SIG-M5 treated with dmso at 0.1 percent for 504 hours (cell line): ENCODE measurements around the gene SEPTIN5.

Experiments used
- DNase-seq: peaks from one replicate; lab custom pipeline; 2025; ENCODE audit not compliant: unreplicated experiment; lab: John Stamatoyannopoulos, UW

The SEPTIN5 gene

DNA sequence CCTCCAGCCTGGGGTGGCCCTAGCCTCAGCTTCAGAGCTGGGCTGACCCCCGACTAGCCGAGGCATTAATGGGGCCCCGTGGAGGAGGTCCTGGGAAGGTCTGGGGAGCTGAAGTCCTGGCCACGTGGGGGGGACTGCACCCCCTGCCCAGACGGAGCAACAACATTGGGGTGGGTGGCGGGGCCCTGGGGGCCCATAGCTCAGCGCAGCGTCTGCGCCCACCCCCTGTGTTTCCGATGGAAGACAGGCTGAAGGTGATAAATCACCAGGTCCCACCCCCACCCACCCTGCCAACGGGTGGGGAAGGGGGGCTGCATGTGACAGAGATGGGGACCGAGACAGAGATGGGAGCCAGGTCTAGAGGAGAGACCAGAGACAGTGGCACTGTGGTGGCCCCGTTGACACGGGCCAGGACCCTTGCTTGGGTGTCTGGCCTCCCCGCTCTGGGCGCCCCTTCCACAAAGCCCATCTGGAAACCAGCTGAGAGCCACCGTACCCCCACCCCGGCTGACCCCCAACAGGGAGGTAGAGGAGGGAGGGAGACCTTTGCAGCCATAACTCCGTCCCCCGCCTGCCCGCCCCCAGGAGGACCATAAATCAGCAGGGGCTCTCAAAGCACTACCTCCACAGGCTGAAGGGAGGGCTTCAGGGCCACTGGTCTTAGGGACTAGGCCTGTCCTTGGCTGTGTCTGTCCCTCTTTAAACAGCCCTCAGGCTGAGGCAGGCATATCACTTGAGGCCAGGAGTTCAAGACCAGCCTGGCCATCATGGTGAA is 17.2 kb downstream of the SEPTIN5 start:
- DNase-seq: no peak

DNA sequence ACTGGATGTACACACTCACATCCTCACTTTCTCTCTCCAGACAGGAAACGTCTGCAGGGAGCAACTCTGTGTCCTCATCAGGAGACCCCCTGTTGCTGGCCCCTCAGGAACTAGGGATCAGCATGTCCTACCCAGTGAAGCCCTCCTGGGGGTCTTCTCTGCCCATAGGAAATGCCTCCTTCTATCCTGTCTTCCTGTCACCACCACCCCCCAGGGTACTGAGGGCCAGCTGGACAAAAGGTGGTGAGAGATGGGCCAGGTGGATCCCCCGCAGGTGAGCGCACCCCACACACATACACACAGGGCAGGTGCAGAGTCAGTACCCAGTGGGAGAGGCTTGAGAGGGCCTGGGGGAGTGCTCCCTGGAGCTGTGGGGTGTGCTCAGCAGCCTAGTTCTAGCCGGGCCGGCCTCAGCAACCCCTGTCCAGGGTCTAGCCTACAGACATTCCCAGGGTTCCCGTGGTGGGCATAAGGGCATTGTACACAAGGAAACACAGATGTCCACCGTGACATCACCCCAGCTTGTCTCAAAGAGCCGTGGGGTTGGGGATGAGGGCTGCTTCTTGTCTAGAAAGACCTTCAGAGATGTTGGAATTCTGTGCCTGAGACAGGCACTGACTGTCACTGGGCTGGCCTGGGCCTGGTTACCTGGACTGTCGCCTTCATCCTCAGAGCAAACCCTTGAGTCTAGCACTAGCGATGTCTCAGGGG is 18.3 kb downstream of the SEPTIN5 start:
- DNase-seq: no peak

- no peak for DNase-seq
Measured at GRCh38 chr22:19733755-19734154, 19.5 kb downstream of the SEPTIN5 start.

DNA sequence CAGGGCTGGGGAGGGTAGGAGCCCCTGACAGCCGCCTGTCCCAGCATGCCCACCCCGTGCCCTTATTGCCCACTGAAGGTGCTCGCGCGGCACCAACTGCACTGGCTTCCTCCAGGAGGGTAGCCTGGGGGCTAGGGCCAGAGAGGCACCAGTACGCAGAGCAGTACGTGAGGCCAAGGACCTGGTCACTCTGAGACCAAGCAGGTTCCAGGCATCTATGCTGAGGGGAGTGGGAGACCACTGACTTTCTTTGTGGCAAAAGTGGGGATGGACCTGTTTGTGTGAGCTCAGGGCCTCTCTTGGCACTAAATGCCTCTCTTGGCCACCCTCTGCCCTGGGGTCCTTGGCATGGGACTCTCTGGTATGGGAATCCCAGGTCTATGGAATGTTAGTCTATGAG is 19.9 kb downstream of the SEPTIN5 start:
- no peak for DNase-seq

- no peak for DNase-seq
Measured at GRCh38 chr22:19734837-19735382, 20.6 kb downstream of the SEPTIN5 start.

GRCh38 chr22:19735665-19736510 is 21.6 kb downstream of the SEPTIN5 start:
- DNase-seq: no peak

DNA sequence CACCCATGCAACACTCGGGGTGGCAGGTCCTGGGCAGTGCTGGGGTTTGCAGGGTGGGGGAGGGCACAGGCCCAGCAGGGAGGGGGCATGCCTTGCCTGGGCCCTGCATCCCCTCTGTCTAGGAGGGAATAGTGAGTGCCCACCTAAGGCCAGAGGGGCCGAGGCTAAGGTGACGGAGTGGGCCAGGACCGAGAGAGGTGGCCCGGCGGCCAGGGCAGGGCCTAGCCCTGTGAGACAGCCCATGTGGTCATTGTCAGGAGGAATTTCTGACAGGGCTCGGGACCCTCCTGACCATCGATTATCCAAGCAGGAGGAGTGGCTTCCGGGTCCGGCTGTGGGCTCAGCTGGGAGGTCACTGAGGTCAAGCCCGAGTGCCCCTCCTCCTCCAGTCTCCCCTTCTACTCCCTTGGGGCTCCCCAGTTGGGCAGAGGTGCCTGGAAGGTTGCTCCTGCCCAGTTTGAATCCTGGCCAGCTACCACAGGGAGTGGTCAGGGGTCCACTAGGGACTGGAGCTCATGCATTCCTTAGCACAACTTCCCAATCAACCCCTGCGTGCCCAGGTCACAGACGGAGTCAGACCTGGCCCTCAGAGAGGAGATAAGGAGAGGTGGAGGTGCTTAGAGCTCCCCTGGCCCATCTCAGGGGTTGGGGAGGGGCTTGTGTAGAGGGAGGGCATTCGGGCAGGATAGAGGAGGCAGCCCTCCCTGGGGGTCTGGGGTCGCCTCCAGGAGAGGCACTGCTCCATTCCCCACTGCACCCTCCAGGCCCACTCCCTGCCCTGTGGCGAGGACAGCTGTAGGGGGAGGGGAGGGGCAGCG is 23.8 kb downstream of the SEPTIN5 start:
- DNase-seq: no peak

DNA sequence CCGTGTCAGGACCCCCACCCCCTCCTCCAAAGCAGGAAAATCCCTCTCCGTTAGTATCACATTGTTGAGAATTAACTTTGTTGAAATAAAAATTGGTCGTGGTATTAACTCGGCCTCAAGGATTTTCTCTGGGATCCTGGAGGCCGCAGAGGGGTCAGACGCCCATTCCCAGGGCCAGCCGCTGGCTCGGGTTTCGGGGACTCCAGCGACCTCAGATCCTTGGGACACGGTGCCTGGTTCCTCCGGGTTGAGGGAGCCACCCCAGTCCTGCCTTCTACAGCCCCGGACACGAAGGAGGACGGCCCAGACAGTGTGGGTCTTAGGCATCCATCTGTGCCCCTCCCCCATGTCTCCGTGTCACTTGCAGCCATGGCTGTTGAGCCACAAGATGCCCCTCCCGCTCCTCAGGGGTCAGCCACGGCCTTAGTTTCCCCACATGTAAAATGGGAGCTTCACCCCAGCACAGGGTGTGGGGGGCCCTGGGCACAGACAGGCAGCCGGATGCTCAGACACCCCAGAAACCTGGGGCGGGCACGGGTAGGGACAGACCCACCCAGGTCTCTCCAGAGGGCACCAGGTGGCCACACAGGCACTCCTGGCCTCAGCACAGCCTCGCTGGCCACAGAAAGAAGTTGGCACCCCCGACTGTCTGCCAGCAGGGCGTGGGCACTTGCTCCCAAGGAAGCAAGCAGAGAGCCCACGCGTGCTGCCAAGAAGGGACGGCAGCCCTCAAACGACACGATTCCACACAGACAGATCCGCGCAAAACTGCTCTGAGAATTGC is 24.6 kb downstream of the SEPTIN5 start:
- no peak for DNase-seq

DNA sequence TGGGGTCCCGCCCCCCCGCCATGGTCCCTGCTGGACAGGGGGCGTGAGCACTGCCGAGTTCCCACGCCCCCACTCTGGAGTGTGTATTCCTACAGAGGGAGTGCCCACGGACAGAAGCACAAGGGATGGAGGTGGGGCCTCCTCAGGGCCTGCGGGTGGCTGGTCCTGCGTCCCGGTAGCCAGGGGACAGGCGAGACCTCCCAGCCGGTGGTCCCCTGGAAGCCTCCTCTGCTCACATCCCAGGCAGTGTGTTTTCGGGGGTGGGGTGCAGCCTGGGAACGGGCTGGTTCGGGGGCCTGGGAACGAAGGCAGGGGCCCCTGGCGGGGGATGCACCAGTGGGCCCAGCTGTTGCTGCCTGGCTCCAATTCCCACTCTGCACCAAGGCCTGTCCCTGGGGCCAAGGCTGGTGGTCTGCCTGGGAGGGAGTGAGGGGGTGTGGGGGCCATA is 25.2 kb downstream of the SEPTIN5 start:
- no peak for DNase-seq

- DNase-seq: no peak
Measured at GRCh38 chr22:19739911-19740449, 25.7 kb downstream of the SEPTIN5 start.

DNA sequence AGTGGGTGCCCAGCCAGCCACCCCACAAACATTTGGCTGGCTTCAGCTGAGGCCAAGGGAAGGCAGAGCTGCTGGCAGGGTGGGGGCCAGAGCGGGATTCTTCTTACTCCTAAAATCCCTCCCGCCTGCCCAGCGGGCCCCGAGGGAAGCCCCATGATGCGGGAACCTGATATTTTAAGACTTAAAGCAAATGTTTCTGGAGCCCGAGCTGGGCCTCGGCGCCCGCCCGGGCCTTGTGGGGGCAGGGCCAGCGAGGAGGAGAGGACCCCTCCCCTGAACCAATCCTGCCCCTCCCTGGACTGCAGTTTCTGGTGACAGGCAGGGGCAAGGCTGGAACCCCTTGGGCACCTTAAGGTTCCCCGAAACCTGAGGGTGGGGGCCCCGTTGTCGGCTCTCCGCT is 26.3 kb downstream of the SEPTIN5 start:
- DNase-seq: no peak

DNA sequence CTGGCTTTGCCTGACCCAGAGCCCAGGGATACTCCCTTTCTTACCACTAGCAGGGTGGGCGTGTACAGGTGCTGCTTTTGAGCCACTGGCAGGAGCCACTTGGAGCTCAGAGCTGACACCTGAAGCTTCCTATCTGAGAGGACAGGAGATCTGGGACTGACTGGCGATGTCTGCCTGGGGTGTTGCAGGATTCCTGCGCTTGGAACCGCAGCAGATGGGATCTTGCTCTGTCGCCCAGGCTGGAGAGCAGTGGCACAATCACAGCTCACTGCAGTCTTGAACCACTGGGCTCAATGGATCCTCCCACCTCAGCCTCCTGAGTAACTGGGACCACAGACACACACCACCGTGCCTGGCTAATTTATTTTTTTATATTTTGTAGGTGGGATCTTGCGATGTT is 26.8 kb downstream of the SEPTIN5 start:
- DNase-seq: no peak

DNA sequence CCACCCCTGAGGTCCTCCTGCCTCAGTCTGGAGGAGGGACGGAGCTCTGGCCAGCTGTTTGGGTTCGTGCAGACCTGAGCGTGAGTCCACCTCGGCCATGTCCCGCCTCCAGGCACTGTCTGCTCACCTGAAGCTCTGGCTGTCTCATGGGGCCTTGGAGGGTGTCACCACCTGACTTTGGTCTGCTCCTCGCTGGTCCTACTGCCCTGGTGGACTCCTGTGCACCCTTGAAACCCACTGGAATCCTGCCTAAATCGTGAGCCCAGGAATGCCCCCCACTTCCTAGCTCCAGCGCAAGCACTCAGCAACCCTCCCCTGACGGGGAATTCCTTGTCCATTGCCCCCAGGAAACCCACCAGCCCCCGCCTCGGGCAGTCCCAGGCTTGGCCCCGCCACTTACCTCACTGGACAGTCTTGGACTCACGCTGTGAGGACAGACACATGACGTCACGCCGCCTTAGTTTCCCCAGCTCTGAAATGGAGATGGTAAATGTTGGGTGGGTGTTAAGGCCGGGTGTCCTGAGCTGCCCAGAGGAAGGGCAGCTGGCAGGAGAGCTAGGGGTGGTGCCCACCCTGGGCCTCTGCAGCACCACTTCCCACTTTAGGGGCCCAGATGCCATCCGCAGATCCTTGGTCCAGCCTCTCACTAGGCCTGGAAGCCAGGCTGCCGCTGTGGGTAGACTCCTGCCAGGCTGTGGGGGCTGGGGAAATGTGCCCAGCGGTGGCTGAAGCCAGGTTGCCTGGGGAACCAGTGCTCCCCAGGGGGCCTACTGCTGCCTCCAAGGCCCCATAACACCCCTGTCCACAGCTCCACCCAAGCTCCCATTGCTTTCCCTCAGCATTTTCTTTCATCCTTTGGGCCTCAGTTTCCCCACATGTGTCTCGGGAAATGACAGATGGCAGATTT is 28.1 kb downstream of the SEPTIN5 start:
- DNase-seq: no peak

DNA sequence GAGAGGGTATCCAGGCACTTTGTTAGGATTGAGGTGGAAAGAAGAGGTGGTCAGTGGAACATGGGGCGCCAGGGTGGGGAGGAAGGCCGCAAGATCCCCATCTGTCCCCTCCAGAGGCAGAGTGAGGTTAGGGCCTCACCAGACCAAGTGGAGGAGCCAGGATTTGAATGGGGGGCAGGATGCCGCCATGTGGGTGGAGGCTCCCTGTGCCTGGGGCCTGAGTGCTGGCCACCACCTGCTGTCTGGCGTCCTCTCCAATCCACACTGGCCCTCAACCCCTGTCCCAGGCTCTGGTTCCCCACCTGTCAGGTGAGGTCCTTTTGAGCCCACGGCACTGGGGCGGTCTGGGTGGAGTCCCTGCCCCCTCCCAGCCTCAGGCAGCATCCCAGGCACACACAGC is 28.8 kb downstream of the SEPTIN5 start:
- DNase-seq: no peak

DNA sequence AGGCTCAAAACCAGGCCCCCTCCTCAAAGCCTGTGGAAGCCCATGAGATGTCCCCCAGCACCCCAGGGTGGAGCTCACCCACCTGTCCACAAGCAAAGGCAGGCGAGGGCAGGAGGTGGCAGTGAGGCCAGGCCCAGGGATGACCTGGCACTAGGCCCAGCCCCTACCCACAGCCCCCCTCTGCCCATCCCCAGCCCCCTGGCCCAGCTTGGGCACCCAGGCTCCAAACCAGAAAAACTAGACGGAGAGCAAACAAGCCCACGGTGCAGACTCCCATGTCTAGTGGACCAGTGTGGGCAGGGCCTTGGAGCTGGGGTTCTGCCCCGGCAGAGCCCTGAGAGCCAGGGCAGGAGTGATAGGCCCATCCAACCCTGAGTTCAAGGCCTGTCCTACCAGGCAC is 29.3 kb downstream of the SEPTIN5 start:
- DNase-seq: no peak

DNA sequence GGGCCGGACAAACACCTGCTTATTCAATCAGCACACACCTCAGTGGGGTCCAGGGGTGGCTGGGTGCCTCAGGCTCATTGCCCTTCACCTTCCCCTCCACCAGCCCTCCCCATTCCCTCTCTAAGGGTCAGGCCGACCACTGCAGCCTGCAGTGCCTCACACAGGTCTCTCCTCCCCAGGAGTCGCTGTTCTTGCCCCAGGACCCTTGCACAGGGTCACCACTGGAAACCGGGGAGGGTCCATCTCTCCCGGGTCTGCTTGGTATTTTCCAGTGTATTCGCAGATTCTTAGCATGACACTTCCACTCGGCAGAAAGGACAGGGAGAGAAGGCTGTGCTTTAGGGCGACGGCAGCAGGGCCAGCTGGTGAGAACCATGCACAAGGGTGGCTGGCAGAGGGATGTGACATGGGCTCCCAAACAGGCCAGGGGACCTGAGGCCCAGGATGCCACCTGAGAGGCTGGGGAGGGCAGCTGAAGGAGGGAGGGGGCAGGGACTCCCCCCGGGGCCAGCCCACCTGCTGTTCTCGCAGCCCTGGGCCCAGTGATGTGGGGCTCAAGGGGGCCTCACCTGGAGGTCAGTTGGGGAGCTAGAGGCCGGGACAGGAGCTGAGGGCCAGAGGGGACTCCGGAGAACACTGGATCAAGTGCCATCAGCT is 30.2 kb downstream of the SEPTIN5 start:
- DNase-seq: no peak

DNA sequence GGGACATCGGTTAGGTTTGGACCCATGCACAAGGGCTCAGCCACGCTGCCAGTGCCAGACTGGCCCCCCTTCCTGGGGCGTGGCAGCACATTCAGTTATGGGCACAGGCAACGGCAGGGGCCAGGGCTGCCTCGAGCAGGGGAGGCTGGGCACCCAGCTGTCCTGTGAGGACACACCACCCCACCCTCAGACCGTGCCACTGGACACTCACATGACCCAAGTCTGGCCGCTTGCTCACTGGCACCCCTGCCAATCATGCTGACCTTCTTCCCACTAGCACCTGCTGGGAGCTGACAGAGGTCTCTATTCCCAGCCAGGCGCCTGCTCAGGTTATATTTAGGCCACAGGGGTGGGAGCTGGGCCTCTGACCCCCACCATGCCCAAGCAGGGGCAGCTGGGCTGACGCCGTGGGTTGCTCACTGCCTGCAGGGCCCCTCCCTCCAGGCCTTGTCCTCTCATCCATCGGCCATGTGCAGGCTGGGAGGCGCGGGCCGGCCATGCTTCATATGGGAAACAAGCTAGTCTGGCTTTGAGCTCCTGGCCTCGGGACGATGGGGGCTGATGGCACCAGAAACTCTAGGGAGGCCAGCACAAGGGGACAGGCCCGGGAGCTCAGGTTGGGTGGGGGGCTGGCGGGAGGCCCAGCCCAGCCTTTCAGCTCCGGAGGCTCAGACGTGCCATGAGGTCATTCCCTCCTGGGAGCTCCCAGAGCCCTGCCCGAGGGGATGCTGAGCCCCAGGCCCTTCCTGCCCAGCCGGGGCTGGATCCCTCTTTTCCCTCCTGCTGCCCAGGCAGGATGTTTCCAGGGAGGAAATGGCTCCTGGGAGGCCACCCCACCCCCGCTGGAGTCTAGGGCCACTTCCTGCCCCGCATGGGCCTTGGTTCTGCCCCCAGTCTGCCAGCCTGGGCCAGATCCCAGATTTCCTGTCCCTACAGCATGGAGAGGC is 31.1 kb downstream of the SEPTIN5 start:
- DNase-seq: no peak
